K562 (cell line): Measurements from ENCODE around the gene UNC93B1. TPM values are rescaled to one million over a fixed set of nuclear protein-coding genes. Genes with fewer than 3 reads are reported as not detected.

ENCODE experiments used
- ARID1B ChIP-seq: fragments of 450-650 bp; IDR thresholded peaks from 2 replicates; pipeline ENCODE4 v1.6.1; 2016; ENCODE audit warnings: antibody characterized with exemption, mild to moderate bottlenecking, inconsistent platforms
- ESRRB ChIP-seq: fragments of 250-450 bp; sonication (Bioruptor Pico); IDR thresholded peaks from 2 replicates; pipeline ENCODE4 v1.5.0; 2020; ENCODE audit warnings: mild to moderate bottlenecking, moderate library complexity, borderline replicate concordance
- EWSR1 ChIP-seq: fragments of 450-650 bp; IDR thresholded peaks from 2 replicates; pipeline ENCODE4 v1.6.1; 2018; ENCODE audit warnings: borderline replicate concordance, mild to moderate bottlenecking, low read depth, moderate library complexity; ENCODE audit not compliant: partially characterized antibody
- EZH2 ChIP-seq: IDR thresholded peaks from 2 replicates; pipeline ENCODE4 v1.6.1; 2012; ENCODE audit warnings: low read depth, mild to moderate bottlenecking, inconsistent platforms, low read length, borderline replicate concordance
- FIP1L1 ChIP-seq: fragments of 200-400 bp; formaldehyde crosslinking; IDR thresholded peaks from 2 replicates; pipeline ENCODE4 v1.6.1; 2018; ENCODE audit warnings: mild to moderate bottlenecking, low read depth, low read length; ENCODE audit not compliant: poor library complexity, severe bottlenecking
- MLLT1 ChIP-seq, 2 experiments: fragments of 450-650 bp; IDR thresholded peaks; 2 replicates each; pipeline ENCODE4 v1.6.1; 2016
- NRF1 ChIP-seq, 2 experiments: fragments of 450-650 bp; IDR thresholded peaks in 1 of 2; conservative IDR thresholded peaks in 1 of 2; 2 replicates each; pipeline ENCODE4 v1.6.1; 2014; ENCODE audit warnings: mild to moderate bottlenecking in 2 of 2
- PRDM10 ChIP-seq: fragments of 450-650 bp; IDR thresholded peaks from 2 replicates; pipeline ENCODE4 v1.6.1; 2018; ENCODE audit not compliant: partially characterized antibody
- SIN3A ChIP-seq, 2 experiments: fragments of 150-350 bp in 1 of 2; IDR thresholded peaks; 2 replicates each; pipeline ENCODE4 v1.6.1; 2011 to 2016; ENCODE audit warnings: borderline replicate concordance in 2 of 2, low read depth in 2 of 2, low read length in 2 of 2, mild to moderate bottlenecking in 2 of 2, moderate library complexity in 2 of 2; ENCODE audit not compliant: control insufficient read depth in 1 of 2
- TCF3 ChIP-seq: sonication (generic); formaldehyde crosslinking; IDR thresholded peaks from 2 replicates; pipeline ENCODE4 v1.4.0; 2020; ENCODE audit warnings: mild to moderate bottlenecking, missing genetic modification reagents
- TRIM25 ChIP-seq: fragments of 450-650 bp; IDR thresholded peaks from 2 replicates; pipeline ENCODE4 v1.7.0; 2016; ENCODE audit warnings: borderline replicate concordance
- ZNF324 ChIP-seq: fragments of 250-450 bp; sonication (Bioruptor Pico); IDR thresholded peaks from 2 replicates; pipeline ENCODE4 v1.4.0; 2020; ENCODE audit warnings: mild to moderate bottlenecking
- ZNF609 ChIP-seq: sonication (generic); formaldehyde crosslinking; IDR thresholded peaks from 2 replicates; pipeline ENCODE4 v1.8.1; 2023; ENCODE audit warnings: missing genetic modification reagents, mild to moderate bottlenecking, borderline replicate concordance
- polyA plus RNA-seq, 8 experiments: library from polyadenylated mRNA; depleted of rRNA in 4 of 8; stranded (reverse) in 5 of 8; unstranded in 3 of 8; fragments of >200 nt; fragmentation: Nextera tagmentation in 2 of 8; fragmentation: Illumina TruSeq in 1 of 8; extraction: Ambion mirVana in 2 of 8; extraction: Trizol in 1 of 8; gene quantifications; 2 replicates each; pipeline versions ENCODE4 v1.2.1 to v1.2.3, GENCODE V29; 2011 to 2014; ENCODE audit warnings: inconsistent platforms in 1 of 8, missing spikeins in 1 of 8
- total RNA-seq, 7 experiments: library from RNA; depleted of rRNA in 6 of 7; stranded (reverse); fragments of >200 nt in 6 of 7; fragmentation: Illumina TruSeq in 2 of 7; extraction: Trizol in 2 of 7; gene quantifications; 2 replicates each; pipeline versions ENCODE4 v1.2.1 to v1.2.3, GENCODE V29; 2011 to 2021; ENCODE audit warnings: low replicate concordance in 1 of 7

The UNC93B1 gene
- total and polyA plus RNA-seq, 9 of the 15 experiments (the other 6 are each of a cell fraction or from before 2014, with no cell fraction given) = 0.10 to 13.6 (median 6.5) TPM

GRCh38 chr11:68043349-68044144 lies 39.6 kb upstream of the UNC93B1 start (continued):
- TF ChIP-seq MLLT1 (IDR thresholded peaks at IDR 0.05) (no peak), TCF3 (CRISPR knock-in tag) (no peak; the same call in 1 of the 2 replicates), ZNF324 (no peak), FIP1L1 (no peak), PRDM10 (peak; percentile 62), ARID1B (peak; percentile 78), TRIM25 (no peak), SIN3A (IDR thresholded peaks at IDR 0.05; ENCODE audit: borderline replicate concordance in 2 of 2, control insufficient read depth in 1 of 2, low read depth in 2 of 2, low read length in 2 of 2) (no peak), ESRRB (CRISPR knock-in tag) (no peak), NRF1 (conservative IDR thresholded peaks at IDR 0.05 in 1 of 2, IDR thresholded peaks at IDR 0.05 in 1 of 2) (peak; percentile 53 to 64), ZNF609 (CRISPR knock-in tag) (no peak), EZH2 (no peak), EWSR1 (no peak)
